ENCODE measurements around the gene ADSS1. TPM values are rescaled to one million over a fixed set of nuclear protein-coding genes. Genes with fewer than 3 reads are reported as not detected.

The ADSS1 gene
- total and polyA plus RNA-seq, 4 donors: 5.3 to 20.8 (median 14.1) TPM

- peak in 2 of 6 donors; percentile 71 for DNase-seq (ENCODE audit: low read depth in 4 of 6, low spot score in 6 of 6)
- 62% methylated on average over 24 of the region's 26 CpGs for WGBS (ENCODE audit: insufficient coverage)
- no peak overlapping the region for H3K4me3 ChIP-seq (ENCODE audit: low read depth, low read length)
- H3K4me1 ChIP-seq (ENCODE audit: control insufficient read depth, insufficient read depth, low read length): peaks cover 72% of the 10 kb centered on the region
- H3K36me3 ChIP-seq (ENCODE audit: control insufficient read depth, insufficient read depth, low read length): no peaks in the 10 kb centered on the region
- H3K27ac ChIP-seq (ENCODE audit: low read depth, low read length): peak overlapping the region; percentile 81
- H3K9me3 ChIP-seq (ENCODE audit: control insufficient read depth, insufficient read depth, low read length): no peaks in the 10 kb centered on the region
- H3K27me3 ChIP-seq (ENCODE audit: control insufficient read depth, insufficient read depth, low read length): no peaks in the 10 kb centered on the region
Measured at GRCh38 chr14:104680806-104681688, 43.0 kb upstream of the ADSS1 start.

GRCh38 chr14:104681689-104682074 is 42.3 kb upstream of the ADSS1 start:
- Histone ChIP-seq H3K9me3 (ENCODE audit: control insufficient read depth, insufficient read depth, low read length) (no peaks in the 10 kb centered on the region), H3K27ac (ENCODE audit: low read depth, low read length) (peak overlapping the region; percentile 81), H3K4me3 (ENCODE audit: low read depth, low read length) (no peak overlapping the region), H3K27me3 (ENCODE audit: control insufficient read depth, insufficient read depth, low read length) (no peaks in the 10 kb centered on the region), H3K36me3 (ENCODE audit: control insufficient read depth, insufficient read depth, low read length) (no peaks in the 10 kb centered on the region), H3K4me1 (ENCODE audit: control insufficient read depth, insufficient read depth, low read length) (peaks cover 66% of the 10 kb centered on the region)
- DNase-seq (ENCODE audit: low read depth in 4 of 6, low spot score in 6 of 6): peak in 1 of 6 donors; percentile 79
- 28% methylated on average over 11 of the region's 11 CpGs for WGBS (ENCODE audit: insufficient coverage)

- H3K4me3 ChIP-seq (ENCODE audit: low read depth, low read length): no peak overlapping the region
- H3K9me3 ChIP-seq (ENCODE audit: control insufficient read depth, insufficient read depth, low read length): no peaks in the 10 kb centered on the region
- no peak for DNase-seq (ENCODE audit: low read depth in 4 of 6, low spot score in 6 of 6)
- no peaks in the 10 kb centered on the region for H3K36me3 ChIP-seq (ENCODE audit: control insufficient read depth, insufficient read depth, low read length)
- no peaks in the 10 kb centered on the region for H3K27me3 ChIP-seq (ENCODE audit: control insufficient read depth, insufficient read depth, low read length)
- peak overlapping the region; percentile 81 for H3K27ac ChIP-seq (ENCODE audit: low read depth, low read length)
- WGBS (ENCODE audit: insufficient coverage): 74% methylated on average over 11 of the region's 12 CpGs
- peaks cover 61% of the 10 kb centered on the region for H3K4me1 ChIP-seq (ENCODE audit: control insufficient read depth, insufficient read depth, low read length)
Measured at GRCh38 chr14:104682107-104682593, 41.9 kb upstream of the ADSS1 start.

GRCh38 chr14:104683653-104684448 is 40.2 kb upstream of the ADSS1 start:
- DNase-seq (ENCODE audit: low read depth in 4 of 6, low spot score in 6 of 6): no peak
- H3K27ac ChIP-seq (ENCODE audit: low read depth, low read length): no peak overlapping the region
- H3K4me1 ChIP-seq (ENCODE audit: control insufficient read depth, insufficient read depth, low read length): peaks cover 59% of the 10 kb centered on the region
- no peaks in the 10 kb centered on the region for H3K36me3 ChIP-seq (ENCODE audit: control insufficient read depth, insufficient read depth, low read length)
- H3K4me3 ChIP-seq (ENCODE audit: low read depth, low read length): no peak overlapping the region
- WGBS (ENCODE audit: insufficient coverage): 90% methylated on average over 19 of the region's 22 CpGs
- no peaks in the 10 kb centered on the region for H3K27me3 ChIP-seq (ENCODE audit: control insufficient read depth, insufficient read depth, low read length)
- H3K9me3 ChIP-seq (ENCODE audit: control insufficient read depth, insufficient read depth, low read length): no peaks in the 10 kb centered on the region

- Histone ChIP-seq H3K4me1 (ENCODE audit: control insufficient read depth, insufficient read depth, low read length) (peaks cover 58% of the 10 kb centered on the region), H3K27ac (ENCODE audit: low read depth, low read length) (no peak overlapping the region), H3K9me3 (ENCODE audit: control insufficient read depth, insufficient read depth, low read length) (no peaks in the 10 kb centered on the region), H3K36me3 (ENCODE audit: control insufficient read depth, insufficient read depth, low read length) (no peaks in the 10 kb centered on the region), H3K4me3 (ENCODE audit: low read depth, low read length) (no peak overlapping the region), H3K27me3 (ENCODE audit: control insufficient read depth, insufficient read depth, low read length) (no peaks in the 10 kb centered on the region)
- 91% methylated on average over 9 of the region's 10 CpGs for whole genome bisulfite sequencing (ENCODE audit: insufficient coverage)
- no peak for DNase-seq (ENCODE audit: low read depth in 4 of 6, low spot score in 6 of 6)
Measured at GRCh38 chr14:104684449-104684821, 39.6 kb upstream of the ADSS1 start.

GRCh38 chr14:104685216-104685997 is 38.6 kb upstream of the ADSS1 start:
- H3K27ac ChIP-seq (ENCODE audit: low read depth, low read length): no peak overlapping the region
- no peaks in the 10 kb centered on the region for H3K9me3 ChIP-seq (ENCODE audit: control insufficient read depth, insufficient read depth, low read length)
- H3K36me3 ChIP-seq (ENCODE audit: control insufficient read depth, insufficient read depth, low read length): no peaks in the 10 kb centered on the region
- H3K4me1 ChIP-seq (ENCODE audit: control insufficient read depth, insufficient read depth, low read length): peaks cover 55% of the 10 kb centered on the region
- no peak overlapping the region for H3K4me3 ChIP-seq (ENCODE audit: low read depth, low read length)
- peaks cover 2% of the 10 kb centered on the region for H3K27me3 ChIP-seq (ENCODE audit: control insufficient read depth, insufficient read depth, low read length)
- 86% methylated on average over 4 of the region's 4 CpGs for WGBS (ENCODE audit: insufficient coverage)
- no peak for DNase-seq (ENCODE audit: low read depth in 4 of 6, low spot score in 6 of 6)

GRCh38 chr14:104685998-104686610 is 37.9 kb upstream of the ADSS1 start:
- H3K36me3 ChIP-seq (ENCODE audit: control insufficient read depth, insufficient read depth, low read length): peaks cover 6% of the 10 kb centered on the region
- H3K27me3 ChIP-seq (ENCODE audit: control insufficient read depth, insufficient read depth, low read length): peaks cover 2% of the 10 kb centered on the region
- H3K9me3 ChIP-seq (ENCODE audit: control insufficient read depth, insufficient read depth, low read length): no peaks in the 10 kb centered on the region
- H3K4me1 ChIP-seq (ENCODE audit: control insufficient read depth, insufficient read depth, low read length): peaks cover 55% of the 10 kb centered on the region
- DNase-seq (ENCODE audit: low read depth in 4 of 6, low spot score in 6 of 6): no peak
- H3K4me3 ChIP-seq (ENCODE audit: low read depth, low read length): no peak overlapping the region
- WGBS (ENCODE audit: insufficient coverage): 96% methylated on average over 1 of the region's 2 CpGs
- no peak overlapping the region for H3K27ac ChIP-seq (ENCODE audit: low read depth, low read length)

- 85% methylated on average over 17 of the region's 20 CpGs for WGBS (ENCODE audit: insufficient coverage)
- Histone ChIP-seq H3K27me3 (ENCODE audit: control insufficient read depth, insufficient read depth, low read length) (peaks cover 2% of the 10 kb centered on the region), H3K27ac (ENCODE audit: low read depth, low read length) (peak overlapping the region; percentile 75), H3K4me3 (ENCODE audit: low read depth, low read length) (no peak overlapping the region), H3K9me3 (ENCODE audit: control insufficient read depth, insufficient read depth, low read length) (no peaks in the 10 kb centered on the region), H3K4me1 (ENCODE audit: control insufficient read depth, insufficient read depth, low read length) (peaks cover 55% of the 10 kb centered on the region), H3K36me3 (ENCODE audit: control insufficient read depth, insufficient read depth, low read length) (peaks cover 13% of the 10 kb centered on the region)
- DNase-seq (ENCODE audit: low read depth in 4 of 6, low spot score in 6 of 6): no peak
Measured at GRCh38 chr14:104686624-104687517, 37.2 kb upstream of the ADSS1 start.

Measured in spinal cord (tissue), 10 donors.